ENCODE measurements around the gene FOXL2NB.

The FOXL2NB gene

DNA sequence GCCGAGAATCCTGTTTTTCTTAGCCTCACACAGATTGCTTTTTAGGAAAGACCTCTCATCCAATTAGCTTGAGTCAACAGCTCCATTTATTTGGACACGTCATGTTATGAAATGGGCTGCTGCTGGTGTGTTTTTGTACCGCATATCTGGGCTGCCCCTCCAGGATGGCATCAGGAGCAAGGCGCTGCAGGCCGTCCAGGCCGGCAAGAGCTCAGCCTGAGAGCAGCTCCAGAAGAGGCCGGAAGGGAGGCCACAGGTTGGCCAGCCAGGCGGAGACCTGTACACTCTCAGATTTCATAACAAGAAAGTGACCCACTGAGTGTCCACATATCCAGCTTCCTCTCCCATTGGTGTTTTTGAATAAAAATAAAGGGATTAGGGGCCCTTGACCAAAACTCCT, 28.3 kb downstream of the FOXL2NB start:
- no peaks in the 10 kb centered on the region for H3K9me3 ChIP-seq (ENCODE audit: control insufficient read depth in 1 of 2, low read length in 2 of 2)
- H3K36me3 ChIP-seq (ENCODE audit: control insufficient read depth in 1 of 2, insufficient read depth in 2 of 2, low read length in 2 of 2), result no peaks in the 10 kb centered on the region
- no peak overlapping the region for H3K4me3 ChIP-seq (ENCODE audit: low read depth in 1 of 2, low read length in 2 of 2)
- no peaks in the 10 kb centered on the region for H3K4me1 ChIP-seq (ENCODE audit: control insufficient read depth in 1 of 2, insufficient read depth in 2 of 2, low read length in 2 of 2)
- H3K27ac ChIP-seq (ENCODE audit: low read length), result no peak overlapping the region
- no peaks in the 10 kb centered on the region for H3K27me3 ChIP-seq (ENCODE audit: low read depth, low read length)

DNA sequence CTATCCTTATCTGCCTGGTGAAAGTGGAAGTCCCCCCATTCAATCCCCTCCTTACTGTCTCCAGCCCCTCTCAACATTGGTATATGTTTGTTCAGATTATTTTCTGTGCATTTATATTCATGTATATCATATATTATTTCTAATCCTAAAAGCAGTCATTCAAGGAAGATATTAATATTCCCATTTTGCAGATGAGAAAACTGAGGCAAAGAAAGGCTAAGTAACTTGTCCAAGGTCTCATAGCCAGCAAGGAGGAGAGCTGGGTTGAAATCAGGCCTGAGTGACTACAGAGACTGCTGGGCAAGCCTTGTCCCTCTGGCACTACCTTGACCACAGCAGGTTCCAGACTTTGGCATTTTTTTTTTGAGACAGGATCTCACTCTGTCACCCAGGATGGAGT, 29.0 kb downstream of the FOXL2NB start:
- no peak overlapping the region for H3K4me3 ChIP-seq (ENCODE audit: low read depth in 1 of 2, low read length in 2 of 2)
- H3K9me3 ChIP-seq (ENCODE audit: control insufficient read depth in 1 of 2, low read length in 2 of 2), result no peaks in the 10 kb centered on the region
- H3K4me1 ChIP-seq (ENCODE audit: control insufficient read depth in 1 of 2, insufficient read depth in 2 of 2, low read length in 2 of 2), result no peaks in the 10 kb centered on the region
- no peak overlapping the region for H3K27ac ChIP-seq (ENCODE audit: low read length)
- H3K27me3 ChIP-seq (ENCODE audit: low read depth, low read length), result no peaks in the 10 kb centered on the region
- no peaks in the 10 kb centered on the region for H3K36me3 ChIP-seq (ENCODE audit: control insufficient read depth in 1 of 2, insufficient read depth in 2 of 2, low read length in 2 of 2)

DNA sequence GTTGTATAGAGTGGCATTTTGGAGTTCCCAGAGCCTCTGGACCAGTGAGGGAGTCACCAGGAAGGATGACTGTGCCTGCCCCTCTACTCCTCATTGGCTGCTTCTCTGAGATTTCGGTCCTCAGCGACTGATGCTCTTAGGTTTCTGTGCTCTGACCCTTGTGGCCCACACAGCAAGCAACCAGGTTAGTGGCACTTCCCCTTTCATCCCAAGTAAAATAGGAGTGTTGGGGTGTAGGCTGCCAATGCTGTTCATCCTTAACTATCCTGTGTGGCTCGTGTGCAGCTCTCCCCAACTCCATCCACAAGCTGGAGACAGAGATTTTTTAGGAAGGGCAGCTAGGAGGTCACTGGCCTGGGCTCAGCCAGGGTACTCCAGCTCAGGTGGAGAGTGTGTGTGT, 37.8 kb downstream of the FOXL2NB start:
- Histone ChIP-seq H3K27ac (ENCODE audit: low read length) (no peak overlapping the region), H3K4me3 (ENCODE audit: low read depth in 1 of 2, low read length in 2 of 2) (no peak overlapping the region), H3K36me3 (ENCODE audit: control insufficient read depth in 1 of 2, insufficient read depth in 2 of 2, low read length in 2 of 2) (no peaks in the 10 kb centered on the region), H3K27me3 (ENCODE audit: low read depth, low read length) (no peaks in the 10 kb centered on the region), H3K9me3 (ENCODE audit: control insufficient read depth in 1 of 2, low read length in 2 of 2) (no peaks in the 10 kb centered on the region), H3K4me1 (ENCODE audit: control insufficient read depth in 1 of 2, insufficient read depth in 2 of 2, low read length in 2 of 2) (no peaks in the 10 kb centered on the region)

DNA sequence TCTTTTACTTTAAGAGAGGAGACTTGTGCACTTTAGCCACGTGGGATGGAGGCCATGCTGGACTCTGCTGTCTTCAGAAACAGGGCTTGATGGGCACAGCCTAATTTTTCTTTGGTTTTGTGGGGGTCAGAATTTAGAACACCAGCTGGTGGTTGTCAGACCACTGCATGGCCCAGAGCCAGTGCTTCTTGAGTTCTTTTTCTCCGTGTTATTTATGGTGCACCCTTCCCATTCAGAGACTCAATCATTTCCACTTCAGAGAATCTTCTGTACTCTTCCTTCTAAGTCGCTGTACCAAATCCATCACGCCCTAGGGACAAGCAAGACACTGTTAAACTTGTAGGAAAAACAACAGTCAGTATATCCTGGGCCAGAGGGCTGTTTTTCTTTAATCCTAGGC, 38.9 kb downstream of the FOXL2NB start:
- Histone ChIP-seq H3K4me1 (ENCODE audit: control insufficient read depth in 1 of 2, insufficient read depth in 2 of 2, low read length in 2 of 2) (no peaks in the 10 kb centered on the region), H3K36me3 (ENCODE audit: control insufficient read depth in 1 of 2, insufficient read depth in 2 of 2, low read length in 2 of 2) (no peaks in the 10 kb centered on the region), H3K4me3 (ENCODE audit: low read depth in 1 of 2, low read length in 2 of 2) (no peak overlapping the region)

DNA sequence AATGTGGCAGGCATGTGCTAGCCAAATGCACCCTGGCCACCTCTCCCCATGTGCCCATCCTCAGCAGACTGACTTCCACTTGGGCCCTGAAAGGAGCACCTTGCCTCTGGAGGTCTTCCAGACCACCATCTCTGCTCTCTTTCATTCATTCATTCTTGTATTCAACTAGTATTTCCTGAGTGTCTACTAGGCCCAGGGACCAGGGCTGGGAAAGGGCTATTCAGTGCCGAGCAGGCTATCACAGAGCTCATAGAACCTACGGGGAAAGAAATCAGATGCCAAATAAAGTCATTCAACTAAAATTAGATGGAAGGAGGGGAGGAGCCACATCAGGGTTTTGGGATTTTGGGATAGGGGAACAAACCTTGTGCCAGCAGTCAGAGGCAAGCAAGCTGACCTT, 40.2 kb downstream of the FOXL2NB start:
- Histone ChIP-seq H3K9me3 (ENCODE audit: control insufficient read depth in 1 of 2, low read length in 2 of 2) (no peaks in the 10 kb centered on the region), H3K4me1 (ENCODE audit: control insufficient read depth in 1 of 2, insufficient read depth in 2 of 2, low read length in 2 of 2) (no peaks in the 10 kb centered on the region), H3K27ac (ENCODE audit: low read length) (no peak overlapping the region), H3K27me3 (ENCODE audit: low read depth, low read length) (no peaks in the 10 kb centered on the region), H3K4me3 (ENCODE audit: low read depth in 1 of 2, low read length in 2 of 2) (no peak overlapping the region), H3K36me3 (ENCODE audit: control insufficient read depth in 1 of 2, insufficient read depth in 2 of 2, low read length in 2 of 2) (no peaks in the 10 kb centered on the region)

More for the DNA sequence above, 38.9 kb downstream of the FOXL2NB start:
- H3K27me3 ChIP-seq (ENCODE audit: low read depth, low read length), result no peaks in the 10 kb centered on the region
- H3K9me3 ChIP-seq (ENCODE audit: control insufficient read depth in 1 of 2, low read length in 2 of 2), result no peaks in the 10 kb centered on the region
- H3K27ac ChIP-seq (ENCODE audit: low read length), result no peak overlapping the region

DNA sequence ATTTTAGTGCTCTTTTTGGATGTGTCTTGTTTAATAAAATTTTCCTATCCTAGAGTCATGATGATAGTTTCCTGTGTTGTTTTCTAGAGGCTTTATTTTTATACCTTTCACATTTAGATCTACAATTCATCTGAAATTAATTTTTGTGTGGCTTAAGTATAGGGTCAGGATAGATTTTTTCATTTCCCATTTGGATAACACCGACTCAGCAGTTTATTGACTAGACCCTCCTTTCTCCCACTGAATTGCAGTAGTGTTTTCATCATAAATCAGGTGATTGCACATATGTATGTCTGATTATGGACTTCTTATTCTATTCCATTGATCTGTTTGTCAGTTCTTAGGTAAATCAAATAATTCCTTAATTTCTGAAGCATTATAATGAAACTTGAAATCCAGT, 48.7 kb downstream of the FOXL2NB start:
- H3K27me3 ChIP-seq (ENCODE audit: low read depth, low read length), result no peaks in the 10 kb centered on the region
- no peak overlapping the region for H3K27ac ChIP-seq (ENCODE audit: low read length)
- H3K4me3 ChIP-seq (ENCODE audit: low read depth in 1 of 2, low read length in 2 of 2), result no peak overlapping the region
- no peaks in the 10 kb centered on the region for H3K36me3 ChIP-seq (ENCODE audit: control insufficient read depth in 1 of 2, insufficient read depth in 2 of 2, low read length in 2 of 2)
- peaks cover 0 to 3% of the 10 kb centered on the region in 2 donors for H3K9me3 ChIP-seq (ENCODE audit: control insufficient read depth in 1 of 2, low read length in 2 of 2)
- H3K4me1 ChIP-seq (ENCODE audit: control insufficient read depth in 1 of 2, insufficient read depth in 2 of 2, low read length in 2 of 2), result no peaks in the 10 kb centered on the region

All from muscle layer of duodenum (tissue), 2 donors.